Left cardiac atrium (tissue), 4 donors: Measurements from ENCODE around the gene GDPD4. TPM values are rescaled to one million over a fixed set of nuclear protein-coding genes. Genes with fewer than 3 reads are reported as not detected.
"Not testable (repeated sequence)": the region's sequence is repeated elsewhere in the genome, so short reads cannot be mapped to it uniquely, and the experiment has no call there.

ENCODE experiments used
- ATAC-seq, 2 donors: fragments of 200-7000 bp; cut with Tn5 transposase; one replicate each; pipeline ENCODE4 v1.9.1; 2020; ENCODE audit warnings: mild to moderate bottlenecking in 2 of 2, moderate library complexity in 2 of 2
- DNase-seq: peaks from one replicate; pipeline ENCODE4 v3.0.0-alpha.2; 2020
- intact Hi-C, 2 donors: fragments of 100-400 bp; cut with DNase I; formaldehyde crosslinking; loops; one replicate each; pipeline versions ENCODE4 v1.14.1 to v1.15.1; 2022 to 2023
- total RNA-seq, 2 donors: library from RNA; stranded (reverse); fragmentation: NEBNext Ultra II Directional; extraction: Animal tissue kit (Norgen Biotek cat#: 25700); gene quantifications; one replicate each; pipeline ENCODE4 v1.2.1, GENCODE V29; 2021
- donor health status: DM: no; HTN: yes; CAD: no.
- donor health status: DM: no; HTN: yes; CAD: no; lungs with severe emphysema.
- donor health status: DM: yes; HTN: yes; CAD: no.
- donor health status: Dilated cardiomyopathy.

GDPD4 gene
- total RNA-seq, 2 donors from 2014 or later, result not detected

GRCh38 chr11:77300695-77301094 lies 791 bp downstream of the GDPD4 start:
- no peak for ATAC-seq
- intact Hi-C loops, result no loop called here
- no peak for DNase-seq

- DNase-seq, intact Hi-C loops, ATAC-seq: not testable (repeated sequence)
Measured at GRCh38 chr11:77300028-77300427, 1.5 kb downstream of the GDPD4 start.

GRCh38 chr11:77299528-77299993 lies 1.9 kb downstream of the GDPD4 start:
- DNase-seq, result no peak
- intact Hi-C loops, result no loop called here
- ATAC-seq, result no peak

- intact Hi-C loops, result no loop called here
- DNase-seq (no peak), ATAC-seq (no peak)
Measured at GRCh38 chr11:77294040-77294439, 7.4 kb downstream of the GDPD4 start.

GRCh38 chr11:77289737-77290136 lies 11.7 kb downstream of the GDPD4 start:
- no peak for ATAC-seq
- DNase-seq, result no peak
- intact Hi-C loops, result no loop called here

- intact Hi-C loops, result no loop called here
- ATAC-seq, result no peak
- DNase-seq, result no peak
Measured at GRCh38 chr11:77287615-77288273, 13.7 kb downstream of the GDPD4 start.

- intact Hi-C loops, result no loop called here
- no peak for ATAC-seq
- no peak for DNase-seq
Measured at GRCh38 chr11:77287136-77287535, 14.3 kb downstream of the GDPD4 start.

GRCh38 chr11:77284476-77285468 lies 16.7 kb downstream of the GDPD4 start:
- intact Hi-C loops, result no loop called here

GRCh38 chr11:77283101-77283500 lies 18.4 kb downstream of the GDPD4 start:
- DNase-seq (no peak), ATAC-seq (no peak)
- intact Hi-C loops, result no loop called here

More at GRCh38 chr11:77284476-77285468, 16.7 kb downstream of the GDPD4 start:
- no peak for ATAC-seq
- DNase-seq, result no peak

GRCh38 chr11:77278595-77279506 lies 22.6 kb downstream of the GDPD4 start:
- DNase-seq, result no peak
- intact Hi-C loops, result no loop called here
- ATAC-seq, result no peak

- no peak for DNase-seq
- intact Hi-C loops, result no loop called here
- no peak for ATAC-seq
Measured at GRCh38 chr11:77276271-77276670, 25.2 kb downstream of the GDPD4 start.

- ATAC-seq (no peak), DNase-seq (no peak)
- intact Hi-C loops, result no loop called here
Measured at GRCh38 chr11:77270921-77271320, 30.6 kb downstream of the GDPD4 start.

GRCh38 chr11:77269484-77270123 lies 31.9 kb downstream of the GDPD4 start:
- intact Hi-C loops, result no loop called here
- DNase-seq (no peak), ATAC-seq (no peak)

- DNase-seq (no peak), ATAC-seq (no peak)
- intact Hi-C loops, result no loop called here
Measured at GRCh38 chr11:77267962-77268361, 33.5 kb downstream of the GDPD4 start.

- intact Hi-C loops, result no loop called here
- no peak for DNase-seq
- no peak for ATAC-seq
Measured at GRCh38 chr11:77266766-77267165, 34.7 kb downstream of the GDPD4 start.

GRCh38 chr11:77262803-77263202 lies 38.7 kb downstream of the GDPD4 start:
- ATAC-seq (no peak), DNase-seq (no peak)
- intact Hi-C loops, result no loop called here

GRCh38 chr11:77259641-77260040 lies 41.8 kb downstream of the GDPD4 start:
- DNase-seq, result no peak
- intact Hi-C loops, result no loop called here
- ATAC-seq, result no peak

- intact Hi-C loops, result no loop called here
- ATAC-seq (no peak), DNase-seq (no peak)
Measured at GRCh38 chr11:77253690-77254089, 47.8 kb downstream of the GDPD4 start.
